H9 (cell line): ENCODE measurements around the gene RNF214. TPM values are rescaled to one million over a fixed set of nuclear protein-coding genes. Genes with fewer than 3 reads are reported as not detected.
A peak's percentile ranks its signal among the peaks of the same experiment; 100 is the strongest.

Source experiments
- DNase-seq: peaks from one replicate; pipeline ENCODE4 v3.0.0-alpha.2; 2017
- H2AFZ ChIP-seq: one replicate; pipeline ENCODE4 v1.6.1; 2013; ENCODE audit warnings: mild to moderate bottlenecking, low read length, control low read depth, moderate library complexity
- H2AK5ac ChIP-seq: 2 replicates; pipeline ENCODE4 v1.6.1; 2013; ENCODE audit warnings: low read length, control low read depth, mixed read lengths; ENCODE audit not compliant: insufficient read length
- H2BK120ac ChIP-seq: one replicate; pipeline ENCODE4 v1.6.1; 2013; ENCODE audit warnings: low read depth, mild to moderate bottlenecking, low read length, control low read depth, inconsistent platforms; ENCODE audit not compliant: poor library complexity, severe bottlenecking
- H2BK12ac ChIP-seq: 2 replicates; pipeline ENCODE4 v1.6.1; 2013; ENCODE audit warnings: low read length, control low read depth, mixed read lengths, low read depth; ENCODE audit not compliant: insufficient read length
- H2BK15ac ChIP-seq: 2 replicates; pipeline ENCODE4 v1.6.1; 2013; ENCODE audit warnings: low read depth, low read length, control low read depth
- H2BK20ac ChIP-seq: one replicate; pipeline ENCODE4 v1.6.1; 2013; ENCODE audit warnings: low read depth, mild to moderate bottlenecking, low read length, control low read depth, inconsistent platforms; ENCODE audit not compliant: poor library complexity, severe bottlenecking
- H2BK5ac ChIP-seq: 2 replicates; pipeline ENCODE4 v1.6.1; 2013; ENCODE audit warnings: low read length, control low read depth, mixed read lengths; ENCODE audit not compliant: insufficient read length
- H3K14ac ChIP-seq: 2 replicates; pipeline ENCODE4 v1.6.1; 2013; ENCODE audit warnings: low read length, control low read depth; ENCODE audit not compliant: insufficient read depth
- H3K18ac ChIP-seq: 2 replicates; pipeline ENCODE4 v1.6.1; 2013; ENCODE audit warnings: low read depth, mild to moderate bottlenecking, mixed read lengths, low read length, control low read depth; ENCODE audit not compliant: insufficient read length
- H3K23ac ChIP-seq: 2 replicates; pipeline ENCODE4 v1.6.1; 2013; ENCODE audit warnings: low read length, control low read depth, mixed read lengths, low read depth; ENCODE audit not compliant: insufficient read length
- H3K23me2 ChIP-seq: 2 replicates; pipeline ENCODE4 v1.6.1; 2013; ENCODE audit warnings: low read depth, mild to moderate bottlenecking, mixed read lengths, low read length, control low read depth; ENCODE audit not compliant: insufficient read length, poor library complexity, severe bottlenecking
- H3K27ac ChIP-seq: 2 replicates; pipeline ENCODE4 v1.5.1; 2013; ENCODE audit warnings: low read length, control low read depth, mixed read lengths, low read depth; ENCODE audit not compliant: insufficient read length
- H3K27me3 ChIP-seq: 2 replicates; pipeline ENCODE4 v1.6.1; 2013; ENCODE audit warnings: low read length, control low read depth, inconsistent platforms; ENCODE audit not compliant: insufficient read depth
- H3K4ac ChIP-seq: 2 replicates; pipeline ENCODE4 v1.6.1; 2013; ENCODE audit warnings: low read depth, mild to moderate bottlenecking, control low read depth, inconsistent platforms, low read length, moderate library complexity
- H3K4me1 ChIP-seq: 2 replicates; pipeline ENCODE4 v1.6.1; 2013; ENCODE audit warnings: low read length, control low read depth, inconsistent platforms; ENCODE audit not compliant: insufficient read depth
- H3K4me2 ChIP-seq: 2 replicates; pipeline ENCODE4 v1.6.1; 2013; ENCODE audit warnings: low read length, control low read depth, mixed read lengths; ENCODE audit not compliant: insufficient read length, insufficient read depth
- H3K56ac ChIP-seq: 2 replicates; pipeline ENCODE4 v1.6.1; 2013; ENCODE audit warnings: low read depth, mild to moderate bottlenecking, mixed read lengths, low read length, control low read depth; ENCODE audit not compliant: insufficient read length
- H3K79me1 ChIP-seq: 2 replicates; pipeline ENCODE4 v1.6.1; 2013; ENCODE audit warnings: low read depth, mild to moderate bottlenecking, moderate library complexity, low read length, control low read depth, inconsistent platforms; ENCODE audit not compliant: insufficient read depth, poor library complexity, severe bottlenecking
- H3K79me2 ChIP-seq: 2 replicates; pipeline ENCODE4 v1.6.1; 2013; ENCODE audit warnings: low read length, control low read depth, inconsistent platforms; ENCODE audit not compliant: insufficient read depth
- H3K9ac ChIP-seq: 2 replicates; pipeline ENCODE4 v1.6.1; 2013; ENCODE audit warnings: low read length, control low read depth, mixed read lengths; ENCODE audit not compliant: insufficient read length; ENCODE audit errors: extremely low read depth
- H3K9me3 ChIP-seq: one replicate; pipeline ENCODE4 v1.6.1; 2013; ENCODE audit warnings: low read depth, low read length, inconsistent platforms; ENCODE audit not compliant: control insufficient read depth
- H3T11ph ChIP-seq: one replicate; pipeline ENCODE4 v1.6.1; 2013; ENCODE audit warnings: mild to moderate bottlenecking, low read length, control low read depth, inconsistent platforms
- H4K20me1 ChIP-seq: one replicate; pipeline ENCODE4 v1.6.1; 2013; ENCODE audit not compliant: control insufficient read depth, insufficient read length, insufficient read depth
- H4K5ac ChIP-seq: 2 replicates; pipeline ENCODE4 v1.6.1; 2013; ENCODE audit warnings: low read depth, mild to moderate bottlenecking, mixed read lengths, low read length, control low read depth; ENCODE audit not compliant: insufficient read length
- H4K8ac ChIP-seq: replicated peaks from 2 replicates; pipeline ENCODE4 v1.6.1; 2013; ENCODE audit warnings: low read length, control low read depth, mixed read lengths, low read depth; ENCODE audit not compliant: insufficient read length
- H4K91ac ChIP-seq: 2 replicates; pipeline ENCODE4 v1.6.1; 2013; ENCODE audit warnings: low read depth, mild to moderate bottlenecking, moderate library complexity, mixed read lengths, low read length, control low read depth; ENCODE audit not compliant: insufficient read length
- H3K27ac Mint-ChIP-seq, 3 experiments: 2 replicates in 2 of 3; 3 replicates in 1 of 3; pipeline ENCODE4 v1.8.0; 2020 to 2021; ENCODE audit warnings: mixed read lengths in 3 of 3, mild to moderate bottlenecking in 1 of 3, moderate library complexity in 1 of 3
- H3K27me3 Mint-ChIP-seq: 2 replicates; pipeline ENCODE4 v1.8.0; 2021; ENCODE audit warnings: low read depth, mild to moderate bottlenecking, moderate library complexity, mixed read lengths
- H3K36me3 Mint-ChIP-seq, 3 experiments: 2 replicates in 2 of 3; 3 replicates in 1 of 3; pipeline ENCODE4 v1.8.0; 2020 to 2021; ENCODE audit warnings: low read depth in 3 of 3, mixed read lengths in 3 of 3; ENCODE audit not compliant: insufficient read depth in 1 of 3
- H3K4me1 Mint-ChIP-seq, 2 experiments: 2 replicates each; pipeline ENCODE4 v1.8.0; 2020; ENCODE audit warnings: mixed read lengths in 2 of 2
- H3K4me3 Mint-ChIP-seq, 2 experiments: 2 replicates in 1 of 2; 3 replicates in 1 of 2; pipeline ENCODE4 v1.8.0; 2020 to 2021; ENCODE audit warnings: mild to moderate bottlenecking in 2 of 2, mixed read lengths in 2 of 2, moderate library complexity in 1 of 2
- H3K9me3 Mint-ChIP-seq, 2 experiments: 2 replicates in 1 of 2; 3 replicates in 1 of 2; pipeline ENCODE4 v1.8.0; 2020; ENCODE audit warnings: mild to moderate bottlenecking in 2 of 2, mixed read lengths in 2 of 2, moderate library complexity in 1 of 2
- CTCF ChIP-seq: fragments of 200-600 bp; sonication (generic); conservative IDR thresholded peaks from 3 replicates; pipeline ENCODE4 v1.8.0; 2021; ENCODE audit warnings: antibody characterized with exemption, mild to moderate bottlenecking
- WGBS: extraction: QIAGEN DNeasy Blood & Tissue Kit; methylation state at CpG from one replicate; pipeline ENCODE4 v1.1.7; 2013; ENCODE audit warnings: missing lambda C conversion rate, low lambda C conversion rate, mixed read lengths; ENCODE audit not compliant: insufficient read length; ENCODE audit errors: extremely low coverage; 5-methylcytosine and 5-hydroxymethylcytosine counted together
- total RNA-seq: library from RNA; stranded (reverse); gene quantifications from 2 replicates; pipeline ENCODE4 v1.2.1, GENCODE V29; 2021

RNF214 gene
- total RNA-seq, 1 experiment from 2014 or later, result 26.0 TPM

DNA sequence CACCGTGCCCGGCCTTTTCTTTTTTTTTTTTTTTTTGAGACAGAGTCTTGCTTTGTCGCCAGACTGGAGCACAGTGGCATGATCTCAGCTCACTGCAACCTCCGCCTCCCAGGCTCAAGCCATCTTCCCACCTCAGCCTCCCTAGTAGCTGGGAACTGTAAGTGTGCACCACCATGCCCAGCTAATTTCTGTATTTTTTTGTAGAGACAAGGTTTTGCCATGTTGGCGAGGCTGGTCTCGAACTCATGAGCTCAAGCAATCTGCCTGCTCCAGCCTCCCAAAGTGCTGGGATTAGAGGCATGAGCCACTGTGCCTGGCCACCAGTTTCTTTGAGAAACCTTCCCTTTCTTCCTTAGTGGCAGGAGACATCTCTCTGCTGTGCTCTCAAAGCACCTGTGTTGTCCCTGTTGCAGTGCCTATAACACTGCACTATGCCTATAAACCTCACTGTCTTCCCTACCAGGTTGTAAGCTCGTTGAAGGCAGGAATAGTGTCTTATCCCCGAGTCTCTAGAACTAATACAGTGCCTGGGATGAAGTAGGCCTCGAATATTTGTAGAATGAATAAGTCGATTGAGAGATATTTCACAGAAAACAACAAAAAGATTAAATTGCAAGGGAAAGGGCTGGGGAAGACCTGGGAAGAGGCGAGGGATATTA is 19.6 kb upstream of the RNF214 start:
- H3K27me3 Mint-ChIP-seq, result peaks cover 2% of the 10 kb centered on the region; the same call in 1 of the 2 replicates
- Histone ChIP-seq H2BK5ac (no peak overlapping the region), H2AK5ac (no peak overlapping the region), H3K4me1 (no peaks in the 10 kb centered on the region), H3K4ac (no peak overlapping the region), H2BK12ac (no peak overlapping the region), H3K23me2 (no peaks in the 10 kb centered on the region), H3K79me2 (no peaks in the 10 kb centered on the region), H4K8ac (no peak overlapping the region), H3K14ac (no peak overlapping the region), H3K18ac (no peak overlapping the region), H2BK120ac (no peak overlapping the region), H4K91ac (no peak overlapping the region), H3K23ac (no peak overlapping the region), H3K27ac (no peak overlapping the region), H2AFZ (no peak overlapping the region), H3K27me3 (no peaks in the 10 kb centered on the region), H3K9me3 (no peaks in the 10 kb centered on the region), H2BK15ac (no peak overlapping the region), H3K56ac (no peak overlapping the region), H3T11ph (no peak overlapping the region), H3K4me2 (no peak overlapping the region), H2BK20ac (no peak overlapping the region), H3K9ac (no peak overlapping the region), H4K20me1 (no peaks in the 10 kb centered on the region), H4K5ac (no peak overlapping the region), H3K79me1 (no peaks in the 10 kb centered on the region)
- H3K9me3 Mint-ChIP-seq, result no peaks in the 10 kb centered on the region
- H3K4me3 Mint-ChIP-seq, result no peak overlapping the region
- H3K36me3 Mint-ChIP-seq, result peaks cover 2 to 35% (median 22%) of the 10 kb centered on the region in 3 experiments; a peak in 6 of 7 replicates
- peaks cover 0 to 4% of the 10 kb centered on the region in 2 experiments; a peak in 1 of 4 replicates for H3K4me1 Mint-ChIP-seq
- DNase-seq, result no peak
- no peak for TF ChIP-seq CTCF
- H3K27ac Mint-ChIP-seq, result peak overlapping the region in 1 of 3 experiments; percentile 3; a peak in 1 of 7 replicates
- no CpG with 5 or more reads among the region's 11 CpGs for WGBS
